CD4-positive, CD25-positive, alpha-beta regulatory T cell (primary cell): ENCODE data around the gene IQGAP3. TPM values are rescaled to one million over a fixed set of nuclear protein-coding genes. Genes with fewer than 3 reads are reported as not detected.

Experiments used
- ATAC-seq, 2 donors: fragments of 150-1000 bp; cut with Tn5 transposase; one replicate each; pipeline ENCODE4 v1.10.0; 2021; ENCODE audit warnings: low read depth in 2 of 2, moderate number of reproducible peaks in 2 of 2, moderate library complexity in 1 of 2
- DNase-seq, 3 donors: peaks; one replicate each; pipeline versions ENCODE4 v3.0.0 to v3.0.0-alpha.2; 2012 to 2022; ENCODE audit warnings: mixed read lengths in 1 of 3
- H3K27ac ChIP-seq: one replicate; pipeline ENCODE4 v1.7.0; 2013; ENCODE audit warnings: mild to moderate bottlenecking, low read length; ENCODE audit not compliant: insufficient read depth, poor library complexity, severe bottlenecking
- H3K27me3 ChIP-seq: one replicate; pipeline ENCODE4 v1.7.0; 2013; ENCODE audit warnings: low read length; ENCODE audit not compliant: control insufficient read depth, insufficient read depth
- H3K36me3 ChIP-seq: one replicate; pipeline ENCODE4 v1.7.0; 2013; ENCODE audit warnings: mild to moderate bottlenecking, low read length, moderate library complexity; ENCODE audit not compliant: control insufficient read depth, insufficient read depth
- H3K4me1 ChIP-seq: 2 replicates; pipeline ENCODE4 v1.7.0; 2013; ENCODE audit warnings: mild to moderate bottlenecking, low read length; ENCODE audit not compliant: insufficient read depth, control insufficient read depth, poor library complexity, severe bottlenecking
- H3K4me3 ChIP-seq: one replicate; pipeline ENCODE4 v1.7.0; 2013; ENCODE audit warnings: low read depth, mild to moderate bottlenecking, low read length, moderate library complexity
- H3K9me3 ChIP-seq, 2 experiments: 1 replicate in 1 of 2; 2 replicates in 1 of 2; pipeline ENCODE4 v1.7.0; 2013; ENCODE audit warnings: low read length in 2 of 2, mild to moderate bottlenecking in 1 of 2, moderate library complexity in 1 of 2; ENCODE audit not compliant: control insufficient read depth in 2 of 2
- H3K27ac Mint-ChIP-seq, 3 donors: one replicate each; pipeline ENCODE4 v1.8.0; 2020 to 2022; ENCODE audit warnings: mild to moderate bottlenecking in 3 of 3, mixed read lengths in 3 of 3, moderate library complexity in 2 of 3
- H3K27me3 Mint-ChIP-seq: one replicate; pipeline ENCODE4 v1.8.0; 2022; ENCODE audit warnings: mild to moderate bottlenecking, mixed read lengths
- H3K36me3 Mint-ChIP-seq: one replicate; pipeline ENCODE4 v1.8.0; 2020; ENCODE audit warnings: mixed read lengths
- H3K4me1 Mint-ChIP-seq, 4 donors: one replicate each; pipeline ENCODE4 v1.8.0; 2020 to 2022; ENCODE audit warnings: mixed read lengths in 4 of 4, mild to moderate bottlenecking in 1 of 4
- H3K4me3 Mint-ChIP-seq, 4 donors: one replicate each; pipeline ENCODE4 v1.8.0; 2020 to 2022; ENCODE audit warnings: mild to moderate bottlenecking in 4 of 4, mixed read lengths in 4 of 4, moderate library complexity in 3 of 4
- H3K9me3 Mint-ChIP-seq, 7 donors: one replicate each; pipeline ENCODE4 v1.8.0; 2020 to 2022; ENCODE audit warnings: mixed read lengths in 7 of 7, mild to moderate bottlenecking in 3 of 7, moderate library complexity in 2 of 7
- polyA plus RNA-seq, 4 donors: library from polyadenylated mRNA; unstranded; fragments of 300-500 nt; fragmentation: Illumina TruSeq; gene quantifications; one replicate each; pipeline ENCODE4 v1.2.3, GENCODE V29; 2021
- total RNA-seq: library from RNA; stranded (reverse); gene quantifications from one replicate; pipeline ENCODE4 v1.2.3, GENCODE V29; 2022

IQGAP3 gene
- total and polyA plus RNA-seq, 5 donors from 2014 or later: 0.05 to 0.98 (median 0.10) TPM

DNA sequence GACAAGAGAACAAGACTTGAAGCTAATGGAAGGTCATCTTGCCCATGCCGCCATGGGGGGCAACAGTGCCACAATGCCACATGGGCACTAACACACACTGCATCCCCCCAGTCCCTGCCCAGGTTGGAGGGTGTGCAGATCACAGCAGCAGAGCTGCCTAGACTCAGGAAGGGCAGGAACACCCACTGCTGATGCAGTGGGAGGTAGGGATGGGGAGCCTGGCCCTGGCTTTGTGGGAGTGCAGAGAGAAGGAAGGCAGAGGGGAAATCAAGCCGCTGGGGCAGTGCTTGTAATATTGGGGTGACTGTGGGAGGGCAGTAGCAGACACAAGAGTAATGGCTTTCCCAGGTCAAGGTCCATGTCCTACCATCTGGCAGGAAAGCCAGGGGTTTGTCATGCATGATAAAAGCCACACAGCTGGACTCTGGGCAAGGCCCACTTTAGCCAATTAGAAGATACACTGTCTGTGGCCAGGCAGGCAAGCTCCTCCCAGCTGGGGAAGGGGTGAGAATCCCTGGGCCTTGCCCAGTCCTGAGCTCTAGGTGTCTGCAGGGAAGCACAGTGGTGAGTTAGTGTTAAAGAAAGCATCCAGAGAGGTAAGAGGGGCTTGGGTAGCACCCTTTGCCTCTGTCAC lies 46.4 kb downstream of the IQGAP3 start:
- Mint-ChIP-seq H3K36me3 (no peaks in the 10 kb centered on the region), H3K4me3 (peak overlapping the region; percentile 26 to 80 (median 30)), H3K27me3 (no peaks in the 10 kb centered on the region), H3K9me3 (no peaks in the 10 kb centered on the region), H3K4me1 (peaks cover 23 to 44% (median 38%) of the 10 kb centered on the region in 4 donors), H3K27ac (peak overlapping the region in 2 of 3 donors; percentile 60 to 90)
- Histone ChIP-seq H3K27me3 (no peaks in the 10 kb centered on the region), H3K36me3 (no peaks in the 10 kb centered on the region), H3K9me3 (no peaks in the 10 kb centered on the region), H3K4me1 (peaks cover 38% of the 10 kb centered on the region), H3K27ac (no peak overlapping the region), H3K4me3 (no peak overlapping the region)
- no peak for DNase-seq
- no peak for ATAC-seq

DNA sequence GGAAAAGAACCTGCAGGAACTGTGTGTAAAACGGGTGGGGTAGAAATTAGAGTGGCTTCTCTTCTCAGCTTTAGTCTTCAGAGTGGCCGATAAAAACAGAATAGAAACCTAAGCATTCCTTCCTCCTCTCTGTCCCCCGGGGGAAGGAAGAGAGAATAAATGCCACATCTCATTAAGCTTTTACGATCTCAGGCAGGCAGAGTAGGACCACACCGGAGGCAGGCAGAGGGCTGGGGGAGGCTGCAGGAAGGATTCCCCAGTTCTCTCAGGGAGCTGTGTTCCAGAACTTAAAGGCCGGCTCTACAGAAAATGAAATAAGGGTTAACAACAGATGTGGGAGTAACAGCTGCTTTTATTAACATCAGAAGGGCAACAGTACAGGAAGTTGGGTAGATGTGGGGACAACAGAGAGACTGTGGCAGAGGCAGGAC lies 47.3 kb downstream of the IQGAP3 start:
- H3K4me3 Mint-ChIP-seq: peak overlapping the region; percentile 30 to 81 (median 78)
- DNase-seq: peak in 1 of 3 donors; percentile 17
- no peaks in the 10 kb centered on the region for H3K9me3 ChIP-seq
- no peaks in the 10 kb centered on the region for H3K36me3 Mint-ChIP-seq
- peak overlapping the region; percentile 90 to 98 (median 93) for H3K27ac Mint-ChIP-seq
- ATAC-seq: no peak
- no peaks in the 10 kb centered on the region for H3K9me3 Mint-ChIP-seq
- H3K4me1 ChIP-seq: peaks cover 38% of the 10 kb centered on the region
- peaks cover 23 to 44% (median 38%) of the 10 kb centered on the region in 4 donors for H3K4me1 Mint-ChIP-seq
- peak overlapping the region; percentile 41 for H3K4me3 ChIP-seq
- peak overlapping the region; percentile 60 for H3K27ac ChIP-seq
- H3K27me3 ChIP-seq: no peaks in the 10 kb centered on the region
- no peaks in the 10 kb centered on the region for H3K27me3 Mint-ChIP-seq
- H3K36me3 ChIP-seq: no peaks in the 10 kb centered on the region

DNA sequence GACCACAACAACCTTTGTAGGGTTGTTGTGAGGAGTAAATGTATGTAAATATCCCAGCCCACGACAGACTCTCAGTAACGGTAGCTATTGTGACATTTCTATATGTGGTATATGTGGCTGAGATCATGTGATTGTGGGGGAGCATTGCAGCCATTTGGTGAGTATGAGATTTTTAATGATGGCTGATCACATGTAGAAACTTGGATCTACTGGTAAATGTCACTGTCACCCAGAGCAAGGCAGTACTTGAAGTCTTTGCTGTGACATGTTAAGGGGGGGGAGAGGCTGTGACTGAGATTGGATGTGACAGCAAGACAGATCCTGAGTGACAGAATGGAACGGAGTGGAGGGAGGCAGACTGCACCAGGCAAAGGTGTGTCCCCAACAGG lies 47.9 kb downstream of the IQGAP3 start:
- peak overlapping the region; percentile 60 for H3K27ac ChIP-seq

DNA sequence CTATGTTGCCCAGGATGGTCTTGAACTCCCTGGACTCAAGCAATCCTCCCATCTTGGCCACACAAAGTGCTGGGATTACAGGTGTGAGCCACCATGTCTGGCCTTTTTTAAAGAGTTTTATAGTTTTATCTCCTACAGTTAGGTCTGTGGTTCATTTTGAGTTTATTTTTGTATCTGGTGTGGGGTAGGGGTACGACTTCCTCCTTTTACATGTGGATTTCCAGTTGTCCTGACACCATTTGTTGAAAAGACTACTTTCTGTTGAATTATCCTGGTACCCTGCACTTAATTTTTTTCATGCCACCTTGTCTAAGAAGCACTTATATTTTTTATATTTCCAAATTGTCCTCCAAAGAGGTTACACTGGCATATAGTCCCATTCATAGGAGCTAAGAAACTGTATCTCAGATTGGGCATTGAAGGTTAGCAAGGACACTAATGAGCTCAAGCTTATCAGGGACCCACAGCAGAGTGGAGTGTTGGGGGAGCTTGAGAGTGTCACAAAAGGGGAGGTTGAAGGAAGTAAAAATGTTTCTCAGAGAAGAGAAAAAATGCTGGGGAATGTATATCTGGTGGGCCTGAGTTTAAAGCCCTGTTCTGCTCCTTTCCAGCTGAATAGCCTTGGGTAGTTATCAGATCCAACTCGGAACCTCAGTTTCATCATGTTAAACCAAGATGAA lies 48.4 kb downstream of the IQGAP3 start:
- Histone ChIP-seq H3K9me3 (no peaks in the 10 kb centered on the region), H3K4me3 (peak overlapping the region; percentile 41), H3K36me3 (no peaks in the 10 kb centered on the region), H3K4me1 (peaks cover 38% of the 10 kb centered on the region), H3K27me3 (no peaks in the 10 kb centered on the region), H3K27ac (peak overlapping the region; percentile 60)
- no peak for DNase-seq
- Mint-ChIP-seq H3K9me3 (no peaks in the 10 kb centered on the region), H3K27me3 (no peaks in the 10 kb centered on the region), H3K27ac (peak overlapping the region; percentile 90 to 98 (median 93)), H3K4me1 (peaks cover 23 to 42% (median 37%) of the 10 kb centered on the region in 4 donors), H3K36me3 (no peaks in the 10 kb centered on the region), H3K4me3 (peak overlapping the region in 3 of 4 donors; percentile 40 to 81 (median 80))
- no peak for ATAC-seq

More for the DNA sequence above, 47.9 kb downstream of the IQGAP3 start:
- H3K27me3 Mint-ChIP-seq: no peaks in the 10 kb centered on the region
- Histone ChIP-seq H3K27me3 (no peaks in the 10 kb centered on the region), H3K36me3 (no peaks in the 10 kb centered on the region), H3K4me3 (peak overlapping the region; percentile 41), H3K4me1 (peaks cover 38% of the 10 kb centered on the region), H3K9me3 (no peaks in the 10 kb centered on the region)
- H3K4me1 Mint-ChIP-seq: peaks cover 23 to 44% (median 38%) of the 10 kb centered on the region in 4 donors
- no peaks in the 10 kb centered on the region for H3K36me3 Mint-ChIP-seq
- DNase-seq (peak; percentile 11 to 53 (median 44)), ATAC-seq (peak; percentile 66 to 71)
- H3K4me3 Mint-ChIP-seq: peak overlapping the region; percentile 77 to 84 (median 80)
- H3K9me3 Mint-ChIP-seq: no peaks in the 10 kb centered on the region
- H3K27ac Mint-ChIP-seq: peak overlapping the region; percentile 90 to 98 (median 93)

DNA sequence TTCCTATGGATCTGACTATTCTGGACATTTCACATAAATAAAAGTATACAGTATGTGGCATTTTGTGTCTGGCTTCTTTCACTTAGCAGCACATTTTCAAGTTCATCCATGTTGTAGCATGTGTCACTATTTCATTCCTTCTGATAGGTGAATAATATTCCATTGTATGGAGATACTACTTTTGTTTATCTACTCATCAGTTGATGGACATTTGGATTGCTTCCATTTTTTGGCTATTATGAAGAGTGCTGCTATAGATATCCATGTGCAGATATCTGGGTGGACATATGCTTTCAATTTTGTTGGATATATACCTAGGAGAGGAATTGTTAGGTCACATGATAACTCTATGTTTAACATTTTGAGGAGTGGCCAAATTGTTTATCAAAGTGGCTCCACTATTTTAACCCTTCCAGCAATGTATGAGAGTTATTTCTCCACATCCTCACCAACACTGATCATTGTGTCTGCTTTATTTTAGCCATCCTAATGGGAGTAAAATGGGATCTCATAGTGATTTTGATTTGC lies 49.9 kb downstream of the IQGAP3 start:
- no peaks in the 10 kb centered on the region for H3K27me3 Mint-ChIP-seq
- no peaks in the 10 kb centered on the region for H3K9me3 Mint-ChIP-seq
- H3K27ac Mint-ChIP-seq: no peak overlapping the region
- H3K27ac ChIP-seq: no peak overlapping the region
- no peaks in the 10 kb centered on the region for H3K27me3 ChIP-seq
- DNase-seq (no peak), ATAC-seq (no peak)
- no peaks in the 10 kb centered on the region for H3K9me3 ChIP-seq
- no peaks in the 10 kb centered on the region for H3K36me3 ChIP-seq
- no peaks in the 10 kb centered on the region for H3K36me3 Mint-ChIP-seq
- H3K4me1 Mint-ChIP-seq: peaks cover 15 to 31% (median 26%) of the 10 kb centered on the region in 4 donors
- no peak overlapping the region for H3K4me3 Mint-ChIP-seq
- H3K4me1 ChIP-seq: peaks cover 24% of the 10 kb centered on the region
- no peak overlapping the region for H3K4me3 ChIP-seq

DNA sequence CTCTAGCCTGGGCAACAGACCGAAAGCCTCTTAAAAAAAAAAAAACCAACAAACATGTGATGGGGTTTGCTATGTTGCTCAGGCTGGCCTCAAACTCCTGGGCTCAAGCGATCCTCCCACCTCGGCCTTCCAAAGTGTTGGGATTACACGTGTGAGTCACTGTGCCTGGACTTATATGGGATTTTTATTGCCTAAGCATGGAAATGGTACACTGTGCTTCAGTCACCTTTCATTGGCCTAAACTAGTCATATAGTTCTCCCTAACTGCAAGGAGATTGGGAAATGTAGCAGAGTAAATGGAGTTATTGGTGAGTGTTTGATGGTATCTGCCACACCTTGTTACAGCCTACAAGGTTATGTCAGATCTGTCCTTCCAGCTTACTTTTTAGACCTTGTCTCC lies 54.6 kb downstream of the IQGAP3 start:
- H3K9me3 Mint-ChIP-seq: no peaks in the 10 kb centered on the region
- peaks cover 0 to 2% (median under 1%) of the 10 kb centered on the region in 4 donors for H3K4me1 Mint-ChIP-seq
- DNase-seq: no peak
- H3K27me3 Mint-ChIP-seq: no peaks in the 10 kb centered on the region
- no peaks in the 10 kb centered on the region for H3K9me3 ChIP-seq
- no peak for ATAC-seq
- no peaks in the 10 kb centered on the region for H3K4me1 ChIP-seq
- H3K4me3 ChIP-seq: no peak overlapping the region
- H3K36me3 ChIP-seq: no peaks in the 10 kb centered on the region
- no peak overlapping the region for H3K4me3 Mint-ChIP-seq
- H3K27ac ChIP-seq: no peak overlapping the region
- no peak overlapping the region for H3K27ac Mint-ChIP-seq
- H3K36me3 Mint-ChIP-seq: no peaks in the 10 kb centered on the region
- no peaks in the 10 kb centered on the region for H3K27me3 ChIP-seq

DNA sequence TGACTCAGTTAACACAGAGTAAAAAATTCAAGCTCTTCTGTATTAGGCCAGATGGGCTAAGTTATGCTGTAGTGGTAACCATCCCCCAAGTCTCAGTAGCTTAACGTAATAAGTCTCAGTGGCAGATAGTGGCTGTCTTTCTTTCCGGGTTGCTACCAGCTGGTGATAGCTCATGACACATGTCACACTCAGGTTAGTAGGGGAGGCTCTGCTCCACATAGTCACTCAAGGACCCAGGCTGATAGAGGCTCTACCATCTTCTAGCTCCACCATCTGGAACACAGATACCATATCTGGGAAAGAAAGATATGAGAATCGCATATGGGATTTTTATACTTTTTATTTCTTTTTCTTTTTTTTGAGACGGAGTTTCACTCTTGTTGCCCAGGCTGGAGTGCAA lies 55.5 kb downstream of the IQGAP3 start:
- H3K36me3 ChIP-seq: no peaks in the 10 kb centered on the region
- no peaks in the 10 kb centered on the region for H3K4me1 ChIP-seq
- Mint-ChIP-seq H3K9me3 (no peaks in the 10 kb centered on the region), H3K4me1 (peaks cover 0 to 8% (median 6%) of the 10 kb centered on the region in 4 donors), H3K36me3 (no peaks in the 10 kb centered on the region), H3K27ac (peak overlapping the region in 1 of 3 donors; percentile 62), H3K4me3 (no peak overlapping the region), H3K27me3 (no peaks in the 10 kb centered on the region)
- H3K27me3 ChIP-seq: no peaks in the 10 kb centered on the region
- no peak for DNase-seq
- no peak for ATAC-seq
- no peaks in the 10 kb centered on the region for H3K9me3 ChIP-seq
- H3K27ac ChIP-seq: no peak overlapping the region
- H3K4me3 ChIP-seq: no peak overlapping the region
